Activated CD4-positive, alpha-beta memory T cell treated with anti-CD3 and anti-CD28 coated beads, Interleukin-2, amount 10 ng/mL, durations not matched to agents 7 days and 5 days (primary cell): Measurements from ENCODE around the gene B4GALT1. TPM values are rescaled to one million over a fixed set of nuclear protein-coding genes. Genes with fewer than 3 reads are reported as not detected.
A peak's percentile ranks its signal among the peaks of the same experiment; 100 is the strongest.

Experiments used
- CTCF ChIA-PET: fragments of 350-600 bp; sonication (Branson Sonifier 250); formaldehyde crosslinking; loops from one replicate; lab custom pipeline; 2021; ENCODE audit warnings: antibody characterized with exemption, inconsistent platforms; lab: Charles Lee
- POLR2A ChIA-PET: fragments of 350-600 bp; sonication (Branson Sonifier 250); formaldehyde crosslinking; loops from one replicate; lab custom pipeline; 2021; ENCODE audit warnings: antibody characterized with exemption; lab: Charles Lee
- DNase-seq: peaks from one replicate; pipeline ENCODE4 v3.0.0-alpha.2; 2020
- H3K27ac Mint-ChIP-seq: one replicate; pipeline ENCODE4 v1.8.0; 2021; ENCODE audit warnings: mild to moderate bottlenecking, mixed read lengths
- H3K27me3 Mint-ChIP-seq: one replicate; pipeline ENCODE4 v1.8.0; 2021; ENCODE audit warnings: mixed read lengths
- H3K36me3 Mint-ChIP-seq: one replicate; pipeline ENCODE4 v1.8.0; 2021; ENCODE audit warnings: low read depth, mixed read lengths
- H3K4me1 Mint-ChIP-seq: one replicate; pipeline ENCODE4 v1.8.0; 2021; ENCODE audit warnings: mixed read lengths
- H3K4me3 Mint-ChIP-seq: one replicate; pipeline ENCODE4 v1.8.0; 2021; ENCODE audit warnings: mild to moderate bottlenecking, mixed read lengths
- H3K9me3 Mint-ChIP-seq: one replicate; pipeline ENCODE4 v1.8.0; 2021; ENCODE audit warnings: mixed read lengths
- total RNA-seq, 2 experiments: library from RNA; stranded (reverse); gene quantifications; one replicate each; pipeline ENCODE4 v1.2.3, GENCODE V29; 2021

Gene B4GALT1
- total RNA-seq, 2 experiments from 2014 or later: 69.2 to 70.8 TPM

DNA sequence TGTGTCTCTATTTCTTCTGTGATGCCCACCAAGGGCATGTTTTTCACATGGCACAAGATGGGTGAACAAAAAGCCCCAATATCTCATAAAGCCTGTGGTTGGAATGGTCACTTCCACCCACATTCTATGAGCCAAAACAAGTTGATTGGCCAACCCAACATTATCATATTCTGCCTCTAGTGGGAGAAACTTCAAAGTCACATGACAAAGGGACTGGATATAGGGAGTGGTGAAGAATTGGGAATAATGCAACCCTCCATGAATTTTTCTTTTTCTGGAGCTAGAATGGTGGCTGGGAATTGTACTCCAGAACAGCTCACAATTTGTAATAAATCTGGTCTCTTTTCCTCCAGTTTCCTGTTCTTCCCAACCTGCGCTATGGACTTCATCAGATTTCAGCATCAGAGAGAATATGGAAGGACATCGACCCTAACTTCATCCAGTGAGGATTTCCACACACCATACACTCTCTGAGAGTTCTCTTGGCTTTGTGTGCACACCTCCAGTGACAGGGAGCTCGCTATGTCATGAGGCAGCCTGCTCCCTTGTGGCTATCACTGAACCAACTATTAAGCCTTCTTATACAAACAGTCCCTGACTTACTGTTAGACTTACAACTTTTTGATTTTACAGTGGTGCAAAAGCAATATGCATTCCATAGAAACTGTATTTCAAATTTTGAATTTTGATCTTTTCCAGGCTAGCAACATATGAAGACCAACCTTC, 12.0 kb upstream of the B4GALT1 start:
- no peak for DNase-seq
- Mint-ChIP-seq H3K36me3 (no peaks in the 10 kb centered on the region), H3K27ac (no peak overlapping the region), H3K4me1 (no peaks in the 10 kb centered on the region), H3K9me3 (no peaks in the 10 kb centered on the region), H3K4me3 (no peak overlapping the region), H3K27me3 (peaks cover 16% of the 10 kb centered on the region)
- CTCF ChIA-PET: interaction anchor here (1.3 kb wide), 1 partner anchor 11 kb away, joined by 5 read pairs; no protein-coding TSS in a partner anchor
- POLR2A ChIA-PET: interaction anchor here (0.8 to 1.2 kb wide), 2 partner anchors 11 to 103 kb away, joined by 3 to 4 read pairs; partner anchors contain the start of genes B4GALT1 and SMU1

DNA sequence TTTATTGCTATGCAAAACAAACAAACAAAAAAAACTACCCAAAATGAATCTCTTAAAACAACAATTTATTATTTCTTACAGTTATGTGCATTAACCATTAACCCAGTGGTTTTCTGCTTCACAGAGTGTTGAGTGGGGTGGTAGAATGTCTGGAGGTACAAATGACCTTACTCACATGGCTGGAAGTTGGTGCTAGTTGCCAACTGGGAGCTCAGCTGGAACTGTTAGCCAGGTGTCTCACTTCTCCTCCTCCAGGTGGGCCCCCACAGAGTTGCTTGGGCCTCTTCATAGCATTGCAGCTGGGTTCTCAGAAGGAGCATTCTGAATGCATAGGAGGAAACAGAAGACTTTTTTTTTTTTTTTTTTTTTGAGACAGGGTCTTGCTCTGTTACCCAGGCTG, 10.5 kb upstream of the B4GALT1 start:
- no peaks in the 10 kb centered on the region for H3K36me3 Mint-ChIP-seq
- ChIA-PET CTCF (interaction anchor here (1.5 kb wide), 1 partner anchor 10 kb away, joined by 6 read pairs; no protein-coding TSS in a partner anchor), POLR2A (no interaction called here)
- H3K4me3 Mint-ChIP-seq: no peak overlapping the region
- peaks cover 16% of the 10 kb centered on the region for H3K27me3 Mint-ChIP-seq
- H3K27ac Mint-ChIP-seq: no peak overlapping the region
- DNase-seq: no peak
- no peaks in the 10 kb centered on the region for H3K4me1 Mint-ChIP-seq
- no peaks in the 10 kb centered on the region for H3K9me3 Mint-ChIP-seq

GRCh38 chr9:33177086-33177485, 9.9 kb upstream of the B4GALT1 start:
- Mint-ChIP-seq H3K4me1 (peaks cover under 1% of the 10 kb centered on the region), H3K36me3 (no peaks in the 10 kb centered on the region), H3K27me3 (peaks cover 10% of the 10 kb centered on the region), H3K9me3 (no peaks in the 10 kb centered on the region), H3K27ac (no peak overlapping the region), H3K4me3 (no peak overlapping the region)
- ChIA-PET CTCF (interaction anchor here (1.5 kb wide), 1 partner anchor 9 kb away, joined by 6 read pairs; no protein-coding TSS in a partner anchor), POLR2A (no interaction called here)
- DNase-seq: no peak

- DNase-seq: no peak
- H3K27ac Mint-ChIP-seq: no peak overlapping the region
- POLR2A ChIA-PET: interaction anchor here (1.1 kb wide), 2 partner anchors 8 to 27 kb away, joined by 3 read pairs; partner anchors contain the start of gene B4GALT1
- CTCF ChIA-PET: no interaction called here
- peaks cover 5% of the 10 kb centered on the region for H3K27me3 Mint-ChIP-seq
- no peaks in the 10 kb centered on the region for H3K9me3 Mint-ChIP-seq
- H3K36me3 Mint-ChIP-seq: no peaks in the 10 kb centered on the region
- peaks cover 3% of the 10 kb centered on the region for H3K4me1 Mint-ChIP-seq
- H3K4me3 Mint-ChIP-seq: no peak overlapping the region
Observed at GRCh38 chr9:33175649-33176325, 8.7 kb upstream of the B4GALT1 start.

DNA sequence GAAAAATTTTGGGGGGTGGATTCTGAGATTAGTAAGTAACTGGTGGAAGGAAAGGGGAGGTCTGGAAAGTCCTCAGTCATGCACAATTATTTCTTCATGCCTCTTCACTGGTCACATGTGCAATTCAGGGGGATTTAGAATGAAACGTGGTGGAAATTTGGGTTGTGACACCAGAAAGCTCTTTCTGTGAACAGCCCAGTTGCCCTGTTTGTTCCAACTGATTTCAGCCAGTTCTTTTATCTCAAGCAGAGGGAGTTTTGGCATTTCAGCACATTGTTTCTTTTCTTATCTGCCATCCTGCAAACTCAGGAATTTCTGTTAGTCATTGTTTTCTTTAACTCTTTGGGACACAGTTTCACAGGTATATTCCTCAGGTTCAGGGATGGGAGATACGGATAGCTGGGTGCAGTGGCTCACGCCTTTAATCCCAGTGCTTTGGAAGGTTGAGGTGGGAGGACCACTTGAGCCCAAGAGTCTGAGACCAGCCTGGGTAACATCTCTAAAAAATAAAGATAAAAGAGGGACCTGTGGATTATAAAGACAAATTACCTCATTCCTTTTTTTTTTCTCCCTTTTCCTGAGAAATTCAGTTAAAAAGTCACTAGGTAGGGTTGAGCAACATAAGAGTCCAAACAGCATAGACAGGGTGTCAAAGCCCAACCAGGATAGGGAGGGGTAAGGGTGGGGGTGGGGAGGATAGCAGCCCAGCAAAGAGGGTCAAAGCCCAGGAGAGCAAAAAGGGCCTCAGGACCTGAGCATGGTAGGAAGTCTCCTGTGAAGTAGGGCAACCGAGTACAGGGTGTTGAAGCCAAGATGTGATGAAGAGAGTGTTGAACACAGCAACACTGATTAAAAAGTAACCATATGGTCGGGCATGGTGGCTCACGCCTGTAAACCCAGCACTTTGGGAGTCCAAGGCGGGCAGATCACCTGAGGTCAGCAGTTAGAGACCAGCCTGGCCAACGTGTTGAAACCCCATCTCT, 5.4 kb upstream of the B4GALT1 start:
- no peaks in the 10 kb centered on the region for H3K9me3 Mint-ChIP-seq
- CTCF ChIA-PET: interaction anchor here (0.7 to 2.9 kb wide), 2 partner anchors 12 to 54 kb away, joined by 3 to 12 read pairs; no protein-coding TSS in a partner anchor
- no peak overlapping the region for H3K27ac Mint-ChIP-seq
- peaks cover 28% of the 10 kb centered on the region for H3K4me1 Mint-ChIP-seq
- DNase-seq: no peak
- POLR2A ChIA-PET: interaction anchor here (2.3 kb wide), 1 partner anchor 13 kb away, joined by 10 read pairs; no protein-coding TSS in a partner anchor
- H3K36me3 Mint-ChIP-seq: peaks cover 7% of the 10 kb centered on the region
- H3K4me3 Mint-ChIP-seq: no peak overlapping the region
- no peaks in the 10 kb centered on the region for H3K27me3 Mint-ChIP-seq

DNA sequence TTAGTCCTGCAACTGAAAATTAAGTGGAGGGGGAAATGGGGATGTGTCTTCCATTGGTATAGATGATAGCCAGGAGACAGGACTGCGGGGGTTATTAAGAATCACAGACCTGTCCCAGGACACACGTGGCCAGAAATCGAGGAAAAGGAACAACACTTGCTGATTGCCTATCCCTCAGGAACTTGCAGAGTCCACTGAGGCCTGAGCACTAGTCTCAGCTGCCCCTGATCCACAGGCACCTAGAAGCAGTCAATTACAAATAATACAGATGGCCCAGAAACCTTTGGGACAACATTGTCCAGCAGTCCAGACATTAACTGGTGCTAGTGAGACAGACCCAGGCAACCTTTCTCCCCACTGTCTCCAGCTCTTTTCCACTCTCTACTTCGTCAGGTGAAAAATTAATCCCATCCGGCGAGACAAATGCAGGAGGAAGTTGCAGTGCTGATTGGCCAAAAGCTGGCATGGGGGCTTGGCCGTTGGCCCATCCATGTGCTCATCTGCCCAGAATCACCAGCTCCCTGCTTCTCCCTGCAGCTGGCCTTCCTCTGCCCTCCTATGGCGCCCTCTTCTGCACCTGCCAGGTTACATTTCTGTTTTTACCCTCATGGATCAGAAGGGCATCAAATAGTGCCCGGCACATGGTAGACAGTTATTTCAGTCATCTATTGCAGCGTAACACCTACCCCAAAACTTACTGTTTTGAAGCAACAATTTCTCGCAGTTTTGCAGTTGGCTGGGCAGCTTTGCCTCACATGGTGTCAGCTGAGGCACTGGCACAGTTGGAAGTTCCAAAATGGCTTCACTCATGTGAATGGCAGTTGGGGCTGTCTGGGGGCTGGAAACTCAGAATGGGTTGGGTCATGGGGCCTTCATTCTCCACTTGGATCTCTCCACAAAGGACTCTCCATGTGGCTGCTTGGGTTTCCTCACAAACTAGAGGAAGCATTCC, 3.6 kb upstream of the B4GALT1 start:
- CTCF ChIA-PET: interaction anchor here (0.9 to 2.9 kb wide), 13 partner anchors 10 to 120 kb away, joined by 3 to 12 read pairs (median 5); partner anchors contain the start of gene SMU1
- peak; percentile 66 for DNase-seq
- Mint-ChIP-seq H3K4me1 (peaks cover 30% of the 10 kb centered on the region), H3K36me3 (peaks cover 11% of the 10 kb centered on the region), H3K27me3 (no peaks in the 10 kb centered on the region), H3K9me3 (no peaks in the 10 kb centered on the region), H3K27ac (no peak overlapping the region), H3K4me3 (no peak overlapping the region)
- POLR2A ChIA-PET: interaction anchor here (0.8 to 2.3 kb wide), 7 partner anchors 11 to 90 kb away, joined by 3 to 10 read pairs (median 4); no protein-coding TSS in a partner anchor

DNA sequence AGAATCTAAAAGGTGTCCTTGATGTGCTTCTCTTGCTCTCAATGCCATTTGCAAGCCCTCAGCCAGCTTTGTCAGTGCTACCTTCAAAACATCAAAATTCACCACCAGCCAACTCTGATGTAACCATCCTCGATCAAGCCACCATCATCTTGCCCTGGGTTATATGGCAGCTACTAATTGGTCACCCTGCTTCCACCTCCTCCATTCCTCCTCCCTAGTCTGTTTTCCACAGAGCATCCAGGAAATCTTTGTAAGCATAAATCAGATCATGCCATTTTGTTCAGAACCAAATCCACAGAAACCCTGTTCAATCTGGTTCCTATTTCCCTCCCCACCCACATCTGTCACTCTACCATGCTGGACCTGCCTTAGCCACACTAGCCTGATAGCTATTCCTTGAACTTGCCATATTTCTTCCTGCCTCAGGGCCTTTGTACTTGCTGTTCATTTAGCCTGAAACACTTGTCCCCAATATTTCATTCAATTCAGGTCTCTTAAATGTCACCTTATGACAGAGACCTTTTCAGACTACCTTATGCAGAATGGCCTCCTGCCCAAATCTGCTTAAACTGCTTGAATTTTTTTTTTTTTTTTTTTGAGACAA, 1.9 kb upstream of the B4GALT1 start:
- H3K27me3 Mint-ChIP-seq: no peaks in the 10 kb centered on the region
- DNase-seq: no peak
- peak overlapping the region; percentile 83 for H3K4me3 Mint-ChIP-seq
- H3K36me3 Mint-ChIP-seq: peaks cover 23% of the 10 kb centered on the region
- H3K27ac Mint-ChIP-seq: peak overlapping the region; percentile 37
- ChIA-PET CTCF (interaction anchor here (0.6 to 2.9 kb wide), 6 partner anchors 10 to 98 kb away, joined by 3 to 12 read pairs (median 3); no protein-coding TSS in a partner anchor), POLR2A (interaction anchor here (0.8 to 12.5 kb wide), 8 partner anchors 11 to 121 kb away, joined by 3 to 115 read pairs (median 6); partner anchors contain the start of genes NFX1 and SMU1)
- H3K9me3 Mint-ChIP-seq: no peaks in the 10 kb centered on the region
- peaks cover 42% of the 10 kb centered on the region for H3K4me1 Mint-ChIP-seq

DNA sequence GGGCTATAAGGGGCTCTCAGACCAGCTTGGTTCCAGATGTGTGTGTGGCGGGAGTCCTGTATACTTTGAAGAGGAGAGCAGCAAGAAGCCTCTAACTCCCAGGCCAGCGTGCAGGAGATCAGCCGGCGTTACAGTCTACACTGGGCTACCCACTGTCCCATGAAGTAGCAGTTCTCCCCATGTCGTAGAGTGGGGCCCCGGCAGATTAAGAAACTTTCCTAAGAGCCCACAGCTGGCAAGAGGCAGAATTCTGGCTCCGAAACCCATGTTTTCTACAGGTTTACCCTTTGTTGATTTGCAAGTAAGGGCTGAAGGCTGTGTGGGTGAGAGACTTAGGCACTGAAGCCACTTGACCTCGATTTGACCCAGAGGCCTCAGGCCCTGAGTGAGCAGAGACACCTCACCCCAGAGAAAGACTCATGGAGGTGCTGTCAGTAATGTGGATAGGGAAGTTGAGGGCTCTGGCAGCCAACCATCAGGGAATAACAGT, 881 bp upstream of the B4GALT1 start:
- peak; percentile 40 for DNase-seq
- Mint-ChIP-seq H3K36me3 (peaks cover 23% of the 10 kb centered on the region), H3K9me3 (no peaks in the 10 kb centered on the region), H3K4me3 (peak overlapping the region; percentile 83), H3K27ac (peak overlapping the region; percentile 90), H3K4me1 (peaks cover 52% of the 10 kb centered on the region), H3K27me3 (no peaks in the 10 kb centered on the region)
- CTCF ChIA-PET: interaction anchor here (0.5 to 1.7 kb wide), 8 partner anchors 9 to 248 kb away, joined by 3 to 6 read pairs (median 4); no protein-coding TSS in a partner anchor
- POLR2A ChIA-PET: interaction anchor here (0.7 to 12.5 kb wide), 29 partner anchors 8 to 166 kb away, joined by 3 to 115 read pairs (median 5); partner anchors contain the start of genes APTX, BAG1, CHMP5 and DNAJA1

- ChIA-PET POLR2A (interaction anchor here (0.9 to 12.5 kb wide), 22 partner anchors 8 to 142 kb away, joined by 3 to 115 read pairs (median 5); partner anchors contain the start of genes BAG1, CHMP5, DNAJA1 and NFX1), CTCF (interaction anchor here (0.5 to 1.7 kb wide), 6 partner anchors 26 to 281 kb away, joined by 3 to 5 read pairs (median 4); partner anchors contain the start of genes AQP3 and NFX1)
- Mint-ChIP-seq H3K4me1 (peaks cover 67% of the 10 kb centered on the region), H3K4me3 (peak overlapping the region; percentile 89), H3K36me3 (peaks cover 27% of the 10 kb centered on the region), H3K27ac (peak overlapping the region; percentile 94), H3K27me3 (no peaks in the 10 kb centered on the region), H3K9me3 (no peaks in the 10 kb centered on the region)
- DNase-seq: no peak
Observed at GRCh38 chr9:33166231-33167083, 679 bp downstream of the B4GALT1 start.
